B cell (primary cell): Measurements from ENCODE around the gene NECAP2.
"Not testable (repeated sequence)": the region's sequence is repeated elsewhere in the genome, so short reads cannot be mapped to it uniquely, and the experiment has no call there.

ENCODE experiments used
- CTCF ChIP-seq: fragments of 200-600 bp; IDR thresholded peaks from one replicate; pipeline ENCODE4 v1.8.0; 2022; ENCODE audit warnings: antibody characterized with exemption, mild to moderate bottlenecking
- EZH2 ChIP-seq: IDR thresholded peaks from 2 replicates; pipeline ENCODE4 v1.6.1; 2012; ENCODE audit warnings: borderline replicate concordance, low read depth, mild to moderate bottlenecking, moderate library complexity, low read length; ENCODE audit not compliant: insufficient read depth, poor library complexity, severe bottlenecking

- TF ChIP-seq CTCF, EZH2: not testable (repeated sequence)
These were observed 46.5 kb downstream of the NECAP2 start for GRCh38 chr1:16487011-16487410.
